ENCODE measurements around the gene FNIP2. TPM values are rescaled to one million over a fixed set of nuclear protein-coding genes. Genes with fewer than 3 reads are reported as not detected.

Gene FNIP2
- total RNA-seq, 1 donor from 2014 or later = 44.2 TPM

DNA sequence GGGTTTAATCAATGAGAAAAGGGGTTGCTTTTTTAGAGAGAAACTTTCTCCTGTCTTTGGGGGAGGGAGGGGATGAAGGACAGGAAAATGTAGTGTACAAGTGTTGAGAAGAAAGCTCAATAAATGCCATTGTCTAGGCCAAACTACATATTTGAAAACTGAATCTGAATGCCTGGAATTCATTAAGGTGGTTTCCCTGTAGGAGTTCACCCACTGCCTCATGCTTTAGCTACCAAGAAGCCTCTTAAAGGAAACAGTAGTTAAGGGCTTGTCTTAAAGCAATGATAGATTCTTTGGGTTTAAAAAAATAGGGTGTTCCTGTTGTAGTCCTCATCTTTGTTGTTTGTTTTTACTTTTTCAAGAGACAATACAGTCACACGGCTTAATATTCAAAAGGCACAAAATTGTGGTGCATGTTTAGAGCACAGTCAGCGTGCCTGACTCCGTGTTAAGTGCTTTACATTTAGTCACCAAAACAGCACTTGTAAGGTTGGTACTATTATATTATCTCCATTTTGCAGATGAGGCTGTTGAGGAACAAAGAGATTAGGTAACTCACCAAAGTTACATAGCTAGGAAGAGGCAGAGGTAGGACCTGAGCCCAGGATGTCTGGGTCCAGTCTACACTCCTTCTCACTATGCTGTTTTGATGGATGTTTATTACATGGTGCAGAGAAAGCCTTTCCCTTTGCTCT lies 46.0 kb downstream of the FNIP2 start:
- no peak for DNase-seq (ENCODE audit: low read depth)
- TF ChIP-seq, protein P1, sequence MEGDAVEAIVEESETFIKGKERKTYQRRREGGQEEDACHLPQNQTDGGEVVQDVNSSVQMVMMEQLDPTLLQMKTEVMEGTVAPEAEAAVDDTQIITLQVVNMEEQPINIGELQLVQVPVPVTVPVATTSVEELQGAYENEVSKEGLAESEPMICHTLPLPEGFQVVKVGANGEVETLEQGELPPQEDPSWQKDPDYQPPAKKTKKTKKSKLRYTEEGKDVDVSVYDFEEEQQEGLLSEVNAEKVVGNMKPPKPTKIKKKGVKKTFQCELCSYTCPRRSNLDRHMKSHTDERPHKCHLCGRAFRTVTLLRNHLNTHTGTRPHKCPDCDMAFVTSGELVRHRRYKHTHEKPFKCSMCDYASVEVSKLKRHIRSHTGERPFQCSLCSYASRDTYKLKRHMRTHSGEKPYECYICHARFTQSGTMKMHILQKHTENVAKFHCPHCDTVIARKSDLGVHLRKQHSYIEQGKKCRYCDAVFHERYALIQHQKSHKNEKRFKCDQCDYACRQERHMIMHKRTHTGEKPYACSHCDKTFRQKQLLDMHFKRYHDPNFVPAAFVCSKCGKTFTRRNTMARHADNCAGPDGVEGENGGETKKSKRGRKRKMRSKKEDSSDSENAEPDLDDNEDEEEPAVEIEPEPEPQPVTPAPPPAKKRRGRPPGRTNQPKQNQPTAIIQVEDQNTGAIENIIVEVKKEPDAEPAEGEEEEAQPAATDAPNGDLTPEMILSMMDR (IDR thresholded peaks at IDR 0.05; ENCODE audit: insufficient read depth, low read length, poor library complexity, severe bottlenecking) = no peak
- H3K36me3 ChIP-seq (ENCODE audit: control insufficient read depth, insufficient read depth, low read length) = no peaks in the 10 kb centered on the region

DNA sequence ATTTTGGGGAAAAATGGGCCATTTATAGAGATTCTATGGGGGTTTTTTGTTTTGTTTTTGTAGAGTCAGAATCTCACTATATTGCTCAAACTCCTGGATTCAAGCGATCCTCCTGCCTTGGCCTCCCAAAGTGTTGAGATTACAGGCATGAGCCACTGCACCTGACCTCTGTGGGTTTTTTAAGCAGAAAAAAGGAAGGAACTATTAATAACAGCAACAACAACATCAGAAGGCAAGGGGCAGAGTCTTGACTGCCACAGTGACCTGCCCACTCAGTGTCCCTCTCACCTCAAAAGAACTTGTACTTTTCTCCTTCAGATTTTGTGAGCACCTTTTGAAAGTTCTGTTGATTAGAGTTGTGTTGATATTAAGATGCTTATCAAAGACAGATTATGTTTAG lies 48.1 kb downstream of the FNIP2 start:
- Histone ChIP-seq H3K4me3 (ENCODE audit: low read depth, low read length) (no peak overlapping the region), H3K36me3 (ENCODE audit: control insufficient read depth, insufficient read depth, low read length) (no peaks in the 10 kb centered on the region), H3K27me3 (ENCODE audit: control insufficient read depth, insufficient read depth, low read length) (no peaks in the 10 kb centered on the region)
- DNase-seq (ENCODE audit: low read depth) = no peak
- TF ChIP-seq, protein P1 (IDR thresholded peaks at IDR 0.05; ENCODE audit: insufficient read depth, low read length, poor library complexity, severe bottlenecking) = no peak

More for the DNA sequence above, 46.0 kb downstream of the FNIP2 start:
- Histone ChIP-seq H3K27me3 (ENCODE audit: control insufficient read depth, insufficient read depth, low read length) (no peaks in the 10 kb centered on the region), H3K4me3 (ENCODE audit: low read depth, low read length) (no peak overlapping the region)

DNA sequence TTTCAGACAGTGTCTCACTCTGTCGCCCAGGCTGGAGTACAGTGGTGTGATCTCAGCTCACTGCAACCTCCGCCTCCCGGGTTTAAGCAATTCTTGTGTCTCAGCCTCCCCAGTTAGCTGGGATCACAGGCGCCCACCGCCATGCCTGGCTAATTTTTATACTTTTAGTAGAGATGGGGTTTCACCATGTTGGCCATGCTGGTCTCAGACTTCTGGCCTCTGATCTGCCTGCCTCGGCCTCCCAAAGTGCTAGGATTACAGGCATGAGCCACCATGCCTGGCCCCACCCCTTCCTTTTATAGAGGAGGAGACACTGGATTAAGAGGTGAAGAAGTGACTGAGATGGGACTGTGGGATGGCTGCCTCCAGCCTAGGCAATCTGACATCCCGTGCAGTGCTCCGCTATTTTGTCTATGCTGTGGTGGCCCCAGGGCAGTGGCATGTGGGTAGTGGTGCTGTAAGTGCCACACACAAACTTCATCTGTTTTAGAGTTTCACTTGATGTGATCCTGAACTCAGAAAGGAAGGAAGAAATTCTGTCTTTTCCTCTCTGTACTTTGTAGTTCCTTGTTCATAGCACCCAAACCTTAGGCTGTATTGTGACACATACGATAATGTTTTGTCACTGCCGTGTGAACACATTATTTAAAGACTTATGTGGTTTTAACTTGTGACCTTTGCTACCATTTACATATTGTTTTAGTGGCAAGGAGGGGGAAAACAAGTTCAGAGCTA lies 48.9 kb downstream of the FNIP2 start:
- Histone ChIP-seq H3K4me3 (ENCODE audit: low read depth, low read length) (no peak overlapping the region), H3K27me3 (ENCODE audit: control insufficient read depth, insufficient read depth, low read length) (no peaks in the 10 kb centered on the region), H3K36me3 (ENCODE audit: control insufficient read depth, insufficient read depth, low read length) (no peaks in the 10 kb centered on the region)
- no peak for DNase-seq (ENCODE audit: low read depth)
- TF ChIP-seq, protein P1 (IDR thresholded peaks at IDR 0.05; ENCODE audit: insufficient read depth, low read length, poor library complexity, severe bottlenecking) = no peak

DNA sequence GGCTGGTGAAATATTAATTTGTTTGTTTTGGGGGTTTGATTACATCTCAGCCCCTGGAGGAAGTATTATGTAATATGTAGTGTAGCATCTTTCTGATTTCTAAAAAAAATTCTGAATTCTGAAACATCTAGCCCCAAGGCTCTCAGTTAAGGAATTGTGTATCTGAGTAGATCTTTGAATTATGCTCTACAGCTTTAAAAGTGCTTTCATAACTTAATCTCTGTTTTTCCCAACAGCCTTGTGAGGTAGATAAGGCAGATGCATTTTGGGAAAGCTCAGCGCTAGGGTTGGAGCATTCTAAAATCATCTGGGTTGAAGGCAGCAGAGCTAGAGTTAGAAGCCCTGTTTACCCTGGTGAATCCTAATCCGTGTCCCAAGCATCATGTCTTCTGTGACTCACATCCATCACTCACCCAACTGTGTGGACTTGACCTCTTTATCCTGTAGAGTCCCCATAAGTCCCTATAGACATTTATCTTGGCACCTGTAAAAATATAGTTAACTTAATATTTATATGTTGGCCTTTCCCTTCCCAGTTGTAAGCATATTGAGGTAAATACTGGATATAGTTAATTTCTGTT lies 49.8 kb downstream of the FNIP2 start:
- no peaks in the 10 kb centered on the region for H3K36me3 ChIP-seq (ENCODE audit: control insufficient read depth, insufficient read depth, low read length)

DNA sequence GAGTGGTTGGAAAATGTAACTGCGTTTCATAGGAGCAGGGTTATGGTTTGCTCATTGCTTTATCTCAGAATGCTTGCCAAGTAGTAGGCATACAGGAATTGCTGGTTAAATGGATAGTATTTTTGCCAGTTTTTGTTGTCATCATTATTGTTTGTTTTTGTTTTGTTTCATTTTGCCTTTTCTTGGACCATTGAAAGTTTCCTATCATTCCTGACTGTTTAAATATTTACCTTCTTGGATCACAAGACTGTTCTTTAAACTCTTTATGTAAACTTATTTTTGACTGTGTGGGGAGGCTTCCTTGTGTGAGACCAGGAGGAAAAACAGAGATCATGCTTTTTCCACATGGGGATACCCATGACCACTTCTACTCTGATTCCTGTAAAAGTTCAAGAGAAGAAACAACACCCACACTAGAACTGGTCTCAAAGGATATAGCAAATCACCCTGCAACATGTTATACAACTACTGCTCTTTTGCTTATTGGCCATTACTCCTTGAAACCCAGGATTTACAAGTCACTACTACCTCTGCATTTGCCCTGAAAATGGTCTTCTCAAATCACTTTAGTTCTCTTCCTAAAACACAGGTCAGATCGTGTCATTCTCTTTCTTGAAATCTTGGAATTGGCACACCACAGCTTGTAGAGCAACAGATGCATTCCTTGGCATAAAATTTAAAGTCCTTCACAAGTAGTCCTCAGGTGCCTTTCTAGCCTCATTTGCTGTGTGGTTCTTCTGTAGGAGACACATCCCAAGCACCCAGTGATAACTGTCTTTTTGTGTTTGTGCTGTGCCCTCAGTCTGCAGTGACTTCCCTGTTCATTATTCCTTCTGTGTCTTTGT lies 51.3 kb downstream of the FNIP2 start:
- H3K4me3 ChIP-seq (ENCODE audit: low read depth, low read length) = no peak overlapping the region
- H3K27me3 ChIP-seq (ENCODE audit: control insufficient read depth, insufficient read depth, low read length) = no peaks in the 10 kb centered on the region
- TF ChIP-seq, protein P1 (IDR thresholded peaks at IDR 0.05; ENCODE audit: insufficient read depth, low read length, poor library complexity, severe bottlenecking) = no peak
- DNase-seq (ENCODE audit: low read depth) = no peak
- no peaks in the 10 kb centered on the region for H3K36me3 ChIP-seq (ENCODE audit: control insufficient read depth, insufficient read depth, low read length)

More for the DNA sequence above, 49.8 kb downstream of the FNIP2 start:
- Histone ChIP-seq H3K27me3 (ENCODE audit: control insufficient read depth, insufficient read depth, low read length) (no peaks in the 10 kb centered on the region), H3K4me3 (ENCODE audit: low read depth, low read length) (no peak overlapping the region)
- TF ChIP-seq, protein P1 (IDR thresholded peaks at IDR 0.05; ENCODE audit: insufficient read depth, low read length, poor library complexity, severe bottlenecking) = no peak
- DNase-seq (ENCODE audit: low read depth) = no peak
